GM18870 (cell line): ENCODE results near the gene KRT5.
"Not testable (repeated sequence)": the region's sequence is repeated elsewhere in the genome, so short reads cannot be mapped to it uniquely, and the experiment has no call there.

Experiments used
- ATAC-seq: cut with Tn5 transposase; IDR thresholded peaks from one replicate; pipeline ENCODE4 v1.9.1; 2021; ENCODE audit warnings: moderate library complexity; ENCODE audit not compliant: unreplicated experiment

Gene KRT5

DNA sequence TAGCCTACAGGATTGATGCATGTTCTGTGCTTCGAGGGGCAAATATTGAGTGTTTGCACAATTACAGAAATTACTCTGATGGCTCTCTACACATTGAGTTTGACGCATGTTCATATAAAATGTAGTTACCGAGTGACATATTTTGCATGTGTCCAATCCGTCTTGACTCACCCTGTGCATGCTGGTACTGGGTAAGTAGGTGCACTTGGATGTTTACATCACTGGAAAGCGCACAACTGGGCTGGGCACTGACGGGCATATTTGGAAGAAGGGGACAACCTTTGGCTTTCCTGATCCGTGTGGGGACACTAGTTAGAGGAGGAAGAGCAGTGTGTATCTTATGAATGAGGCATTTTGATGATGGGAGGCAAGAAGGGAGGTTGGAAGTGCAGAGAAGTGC lies 22.2 kb downstream of the KRT5 start:
- ATAC-seq: no peak

GRCh38 chr12:52496590-52497071 lies 23.6 kb downstream of the KRT5 start:
- no peak for ATAC-seq

GRCh38 chr12:52496054-52496453 lies 24.1 kb downstream of the KRT5 start:
- ATAC-seq: no peak

- ATAC-seq: no peak
Observed at GRCh38 chr12:52495389-52495788, 24.8 kb downstream of the KRT5 start.

DNA sequence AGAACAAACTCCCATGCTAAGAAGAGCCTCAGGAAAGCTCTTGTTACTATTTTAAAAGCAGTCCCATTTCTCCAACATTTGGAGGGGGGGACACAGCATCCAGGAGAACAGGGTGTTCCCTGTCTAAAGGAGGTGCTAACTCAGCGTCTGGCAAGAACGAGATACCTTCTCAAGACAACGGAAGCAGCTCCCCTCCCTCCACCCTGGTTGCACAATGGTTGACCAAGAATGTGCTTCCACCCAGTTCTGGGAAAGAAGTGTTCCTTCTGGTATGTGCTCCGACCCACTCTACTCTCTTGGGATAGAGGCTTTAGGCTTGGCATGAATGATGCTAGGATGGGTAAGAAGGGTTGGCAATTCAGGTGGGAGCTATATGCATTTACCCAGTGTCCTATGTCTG lies 25.7 kb downstream of the KRT5 start:
- ATAC-seq: no peak

DNA sequence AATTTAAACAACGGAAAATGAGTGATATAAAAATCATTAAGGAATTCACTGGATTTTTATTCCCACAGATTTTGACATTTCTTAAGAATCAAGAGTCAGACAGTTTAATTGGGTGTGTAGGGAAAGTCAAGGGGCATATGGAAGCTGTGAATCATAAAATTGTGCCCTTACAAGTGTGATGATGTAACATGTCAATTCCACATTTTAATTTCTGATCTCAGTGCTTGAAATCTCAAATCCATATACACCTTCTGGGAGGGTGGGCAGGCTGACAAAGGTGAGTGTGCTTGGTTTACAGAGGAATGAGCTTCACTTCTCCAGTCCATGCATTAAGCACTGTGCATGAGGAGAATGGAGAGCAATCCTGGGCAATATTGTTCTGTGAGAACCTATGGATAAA lies 26.1 kb downstream of the KRT5 start:
- ATAC-seq: no peak

DNA sequence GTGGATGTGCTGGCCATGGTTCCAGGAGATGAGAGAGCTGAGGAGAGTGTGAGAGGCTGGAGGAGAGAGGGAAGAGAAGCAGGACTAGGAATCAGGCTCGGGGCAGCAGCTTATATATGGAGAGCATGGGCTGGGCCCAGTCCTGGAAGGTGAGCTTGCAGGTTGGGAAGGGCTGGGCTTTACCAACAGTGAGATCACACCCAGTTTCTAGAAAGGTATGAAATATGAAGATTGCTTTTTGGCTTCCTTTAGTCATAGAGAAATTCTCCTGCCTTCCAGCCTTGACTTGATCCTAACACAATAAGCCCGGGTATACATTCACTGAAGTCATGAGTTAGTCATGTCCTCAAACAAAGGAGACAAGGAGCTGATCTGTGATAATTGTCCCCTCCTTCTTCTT lies 27.0 kb downstream of the KRT5 start, which contains the start of gene KRT6A:
TSS of gene KRT6A (minus strand) at position 86 of the 400 bp plus-strand sequence. CDS start at position 17, 69 bp downstream.
- ATAC-seq: no peak

- ATAC-seq: not testable (repeated sequence)
Observed at GRCh38 chr12:52492405-52492804, 27.8 kb downstream of the KRT5 start.

- not testable (repeated sequence) for ATAC-seq
Observed at GRCh38 chr12:52491495-52491894, 28.7 kb downstream of the KRT5 start.

- no peak for ATAC-seq
Observed at GRCh38 chr12:52488736-52489135, 31.5 kb downstream of the KRT5 start.

DNA sequence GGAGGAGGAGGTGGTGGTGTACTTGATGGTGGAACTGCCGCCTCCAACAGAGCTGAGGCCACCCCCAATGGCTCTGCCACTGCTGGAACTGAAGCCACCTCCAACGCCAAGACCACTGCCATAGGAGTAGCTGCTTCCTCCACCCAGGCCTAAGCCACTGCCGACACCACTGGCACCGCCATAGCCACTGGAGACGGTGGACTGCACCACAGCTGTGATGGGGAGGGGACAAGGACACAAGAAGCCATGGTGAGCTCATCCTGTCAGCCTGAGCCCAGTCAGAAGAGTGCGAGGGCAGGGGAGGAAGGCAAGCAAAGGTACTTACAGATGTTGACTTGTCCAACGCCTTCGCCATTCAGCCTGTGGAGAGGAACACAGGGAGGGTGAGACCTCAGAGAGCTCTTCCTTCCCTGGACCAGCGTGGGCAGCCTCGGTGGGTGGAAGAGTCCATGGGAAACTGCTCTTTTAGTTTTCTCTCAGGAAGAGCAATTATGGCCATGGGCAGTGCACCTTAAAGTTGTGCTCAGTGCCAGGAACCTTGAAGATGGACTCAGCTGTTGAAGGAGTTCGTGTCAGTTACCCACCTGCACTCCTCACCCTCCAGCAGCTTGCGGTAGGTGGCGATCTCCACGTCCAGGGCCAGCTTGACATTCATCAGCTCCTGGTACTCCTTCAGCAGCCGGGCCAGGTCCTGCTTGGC lies 32.3 kb downstream of the KRT5 start:
- not testable (repeated sequence) for ATAC-seq

DNA sequence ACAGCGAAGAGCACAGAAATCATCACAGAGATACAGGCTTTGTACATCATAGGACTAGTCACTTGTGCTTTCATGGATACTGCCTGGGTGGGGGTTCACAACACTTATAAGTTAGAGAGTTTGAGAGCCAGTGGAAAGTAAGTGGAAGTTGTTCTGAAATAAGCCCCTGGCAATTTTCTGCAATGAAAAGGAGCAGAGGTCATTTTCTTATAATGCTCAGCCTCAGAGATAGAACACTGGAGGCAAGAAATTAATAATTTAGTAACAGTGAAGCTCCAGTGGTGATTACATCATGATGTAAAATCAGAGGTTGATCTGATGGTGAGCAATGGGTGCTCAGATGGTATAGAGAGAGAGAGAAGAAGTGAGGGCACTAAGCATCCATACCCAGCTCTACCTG lies 33.0 kb downstream of the KRT5 start:
- ATAC-seq: no peak

DNA sequence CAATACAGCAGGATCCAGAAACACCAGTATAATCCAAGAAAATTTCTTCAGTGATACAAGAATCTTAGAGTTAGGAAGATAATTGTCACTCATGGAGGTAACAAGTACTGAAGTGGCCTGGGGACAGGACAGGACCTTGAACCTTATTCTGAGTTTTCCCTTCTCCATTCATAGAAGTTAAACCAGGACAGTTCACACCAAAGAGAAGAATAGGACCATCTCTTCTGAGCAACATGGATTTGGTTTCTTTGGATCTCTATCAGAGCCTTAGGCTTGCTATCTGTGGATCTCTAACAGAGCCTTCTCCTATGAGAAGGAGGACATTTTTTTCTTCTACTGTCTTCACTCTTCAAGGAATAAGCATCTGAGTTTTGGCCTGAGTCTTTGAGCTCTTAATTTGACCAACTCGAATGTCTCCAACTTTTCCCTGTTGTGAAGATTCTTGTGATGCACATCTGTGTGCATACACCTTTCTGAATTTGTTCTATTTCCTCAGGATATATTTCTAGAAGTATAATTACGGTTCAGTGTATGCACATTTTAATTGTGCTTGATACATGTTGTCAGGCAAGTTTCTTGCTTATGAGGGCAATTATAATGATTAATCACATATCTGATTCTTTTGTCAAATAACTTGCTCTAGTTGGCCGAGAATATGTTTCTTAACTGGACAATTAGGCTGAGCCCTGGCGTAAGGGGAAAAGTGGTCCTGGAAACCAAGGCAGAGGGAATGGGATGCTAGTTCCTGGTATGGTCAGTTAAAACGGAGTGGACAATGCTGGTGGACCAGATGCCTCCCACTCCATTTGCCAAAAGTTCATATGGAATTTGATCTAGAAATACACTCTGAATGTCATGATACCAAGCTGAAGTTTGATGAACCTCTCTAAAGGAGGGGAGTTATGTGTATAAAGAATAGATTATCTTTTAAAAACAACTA lies 33.8 kb downstream of the KRT5 start:
- ATAC-seq: no peak

DNA sequence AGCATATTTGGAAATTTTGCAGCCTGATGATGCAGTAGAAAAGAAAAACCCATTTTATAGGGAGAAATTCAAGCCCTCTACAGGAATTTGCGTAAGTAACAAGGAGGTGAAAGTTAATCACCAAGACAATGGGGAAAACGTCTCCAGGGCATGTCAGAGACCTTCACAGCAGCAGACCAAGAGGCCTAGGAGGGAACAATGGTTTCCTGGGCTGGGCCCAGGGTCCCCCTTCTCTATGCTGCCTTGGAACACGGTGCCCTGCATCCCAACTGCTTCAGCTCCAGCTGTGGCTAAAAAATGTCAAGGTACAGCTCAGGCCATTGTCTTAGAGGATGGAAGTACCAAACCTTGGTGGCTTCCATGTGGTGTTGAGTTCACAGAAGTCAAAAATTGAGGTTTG lies 40.1 kb downstream of the KRT5 start:
- ATAC-seq: no peak

DNA sequence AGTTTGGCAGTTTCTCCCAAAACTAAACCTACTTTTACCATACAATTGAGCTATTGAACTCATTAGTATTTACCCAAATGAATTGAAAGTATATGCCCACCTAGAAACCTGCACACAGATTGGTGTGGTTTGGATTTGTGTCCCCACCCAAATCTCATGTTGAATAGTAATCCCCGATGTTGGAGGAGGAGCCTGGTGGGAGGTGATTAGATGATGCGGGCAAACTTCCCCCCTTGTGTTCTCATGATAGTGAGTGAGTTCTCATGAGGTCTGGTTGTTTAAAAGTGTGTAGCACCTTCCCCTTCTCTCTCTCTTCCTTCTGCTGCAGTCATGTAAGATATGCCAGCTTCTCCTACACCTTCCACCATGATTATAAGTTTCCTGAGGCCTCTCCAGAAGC lies 42.5 kb downstream of the KRT5 start:
- ATAC-seq: no peak

DNA sequence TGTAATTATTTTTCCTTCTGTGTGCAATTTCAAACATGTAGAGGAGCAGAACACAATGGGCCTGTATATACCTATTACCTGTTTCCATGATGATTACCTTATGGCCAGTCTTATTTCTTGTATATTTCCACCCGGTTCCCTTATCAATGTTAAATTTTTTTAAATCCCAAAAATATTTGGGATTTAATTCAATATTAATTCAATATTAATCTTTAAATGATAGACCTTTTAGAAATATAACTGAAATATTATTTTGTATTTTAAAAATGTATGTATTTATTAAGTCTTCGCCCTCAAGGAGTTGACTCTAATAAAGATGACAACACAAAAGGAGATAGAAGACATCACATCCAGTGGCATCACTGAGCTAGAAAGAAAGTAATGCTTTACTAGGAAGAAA lies 46.0 kb downstream of the KRT5 start:
- ATAC-seq: no peak

DNA sequence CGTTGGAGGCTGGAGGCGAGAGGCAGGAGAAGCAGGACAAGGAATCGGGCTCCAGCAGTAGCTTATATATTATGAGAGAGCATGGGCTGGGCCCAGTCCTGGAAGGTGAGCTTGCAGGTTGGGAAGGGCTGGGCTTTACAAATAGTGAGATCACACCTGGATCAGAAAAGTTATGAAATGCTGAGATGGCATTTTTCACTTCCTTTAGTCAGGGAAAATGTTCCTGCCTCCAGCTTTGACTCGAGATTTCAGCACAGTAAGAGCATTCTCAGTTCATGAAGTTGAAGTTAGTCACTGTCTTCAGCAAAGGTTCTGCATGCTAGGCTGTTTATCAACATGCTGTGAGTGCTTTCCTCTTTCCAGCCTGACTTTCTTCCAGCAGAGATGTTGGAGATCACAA lies 46.4 kb downstream of the KRT5 start, which contains the start of gene KRT6C:
TSS of gene KRT6C (minus strand) at position 38 of the 400 bp plus-strand sequence. CDS start 68 bp downstream, outside the sequence.
- ATAC-seq: no peak

DNA sequence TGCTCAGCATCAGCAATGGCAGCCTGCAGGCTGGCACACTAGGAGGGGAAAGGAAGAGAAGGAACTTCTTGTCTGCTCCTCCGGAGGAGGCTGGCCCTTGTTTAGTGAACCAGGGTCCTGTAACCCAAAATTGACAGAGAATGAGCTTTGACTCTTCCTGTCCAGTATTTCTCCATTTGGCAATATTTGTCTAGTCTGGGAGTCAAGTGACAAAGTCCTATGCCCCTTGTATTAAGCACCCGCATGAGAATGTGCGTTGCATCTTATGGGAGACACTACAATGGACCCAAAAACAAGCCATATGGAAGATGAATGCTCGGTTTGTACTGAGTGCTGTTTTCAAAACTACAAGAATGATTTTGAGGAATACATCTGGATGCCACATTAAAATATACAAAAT lies 50.3 kb downstream of the KRT5 start:
- ATAC-seq: no peak

DNA sequence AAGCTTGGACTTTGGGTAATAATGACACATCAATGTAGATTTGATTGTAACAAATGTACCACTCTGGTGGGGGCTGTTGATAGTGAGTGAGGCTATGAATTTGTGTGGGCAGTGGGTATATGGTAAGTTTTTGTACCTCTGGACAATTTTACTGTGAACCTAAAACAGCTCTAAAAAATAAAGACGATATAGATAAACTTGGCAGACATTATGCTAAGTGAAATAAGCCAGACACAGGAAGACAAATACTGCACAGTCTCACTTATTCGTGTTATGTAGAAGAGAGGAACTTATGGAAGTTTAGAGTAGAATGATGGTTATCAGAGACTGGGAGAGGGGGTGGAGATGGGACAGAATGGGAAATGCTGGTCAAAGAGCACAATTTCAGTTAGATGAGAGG lies 55.3 kb downstream of the KRT5 start:
- no peak for ATAC-seq
